Skeletal muscle cell (primary cell): ENCODE results near the gene TDRD12.
A peak's percentile ranks its signal among the peaks of the same experiment; 100 is the strongest.
"Not testable (repeated sequence)": the region's sequence is repeated elsewhere in the genome, so short reads cannot be mapped to it uniquely, and the experiment has no call there.

Experiments
- DNase-seq: peaks from one replicate; pipeline ENCODE4 v3.0.0-alpha.2; 2010; ENCODE audit warnings: low read depth
- H3K4me3 ChIP-seq: 2 replicates; pipeline ENCODE4 v1.5.1; 2011; ENCODE audit warnings: low read depth, mild to moderate bottlenecking, control low read depth, low read length, moderate library complexity

TDRD12 gene

DNA sequence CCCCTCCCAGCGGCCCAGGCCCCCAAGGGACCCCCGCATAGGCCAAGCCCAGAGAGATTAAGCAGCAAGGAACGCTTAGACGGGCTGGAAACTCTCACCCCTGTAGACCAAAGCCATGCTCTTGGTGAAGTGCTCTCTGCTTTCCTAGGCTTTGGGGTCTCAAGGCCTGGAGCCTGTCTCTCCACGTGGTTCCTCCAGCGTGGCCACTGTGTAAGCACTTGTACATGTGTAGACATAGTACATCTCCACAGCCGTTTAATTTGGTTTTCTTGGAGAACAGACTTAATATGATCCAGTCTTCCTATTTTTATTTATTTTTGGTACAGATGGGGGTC, 26.9 kb upstream of the TDRD12 start:
- no peak for DNase-seq

GRCh38 chr19:32693151-32694108, 26.1 kb upstream of the TDRD12 start:
- H3K4me3 ChIP-seq = peak overlapping the region; percentile 68
- not testable (repeated sequence) for DNase-seq

More for the DNA sequence above, 26.9 kb upstream of the TDRD12 start:
- H3K4me3 ChIP-seq = peak overlapping the region; percentile 68

- not testable (repeated sequence) for DNase-seq, H3K4me3 ChIP-seq
Observed at GRCh38 chr19:32694316-32694715, 25.3 kb upstream of the TDRD12 start.

DNA sequence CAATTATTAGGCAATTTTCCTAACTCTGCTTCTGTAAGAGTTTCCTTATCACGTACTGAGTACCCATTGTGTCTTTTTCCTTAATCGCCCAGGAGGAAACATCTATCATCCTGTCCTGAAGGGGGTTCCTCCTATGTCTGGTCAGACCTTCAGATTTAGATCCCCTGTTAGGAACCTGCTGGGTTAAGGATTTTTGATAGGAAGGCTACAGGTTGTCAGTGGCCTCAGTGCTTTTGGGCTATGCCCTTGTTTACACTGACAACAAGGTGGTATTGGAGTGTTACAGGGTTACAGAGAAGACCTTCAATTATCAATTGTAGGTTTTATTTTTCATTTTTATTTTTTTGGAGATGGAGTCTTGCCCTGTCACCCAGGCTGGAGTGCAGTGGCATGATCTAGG, 24.7 kb upstream of the TDRD12 start:
- H3K4me3 ChIP-seq = not testable (repeated sequence)

DNA sequence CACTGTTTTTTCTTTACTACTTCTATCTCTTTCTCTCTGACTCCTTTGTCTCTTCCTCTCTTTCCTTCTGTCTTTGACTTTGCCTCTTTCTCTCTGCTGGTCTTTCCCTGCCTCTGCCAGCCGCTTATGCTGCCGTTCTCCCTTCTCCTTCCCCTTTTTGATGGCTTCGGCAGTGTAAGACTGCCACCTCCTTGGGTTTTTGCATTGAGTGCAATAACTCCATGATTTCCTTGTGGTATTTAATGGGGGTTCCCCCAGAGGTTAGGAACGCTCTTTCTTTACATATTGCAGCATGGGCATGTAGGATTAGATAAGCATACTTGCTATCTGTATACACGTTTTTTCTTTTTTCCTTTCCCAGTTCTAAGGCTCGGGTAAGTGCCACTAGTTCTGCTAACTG, 24.1 kb upstream of the TDRD12 start:
- not testable (repeated sequence) for DNase-seq, H3K4me3 ChIP-seq

More for the DNA sequence above, 24.7 kb upstream of the TDRD12 start:
- not testable (repeated sequence) for DNase-seq

DNA sequence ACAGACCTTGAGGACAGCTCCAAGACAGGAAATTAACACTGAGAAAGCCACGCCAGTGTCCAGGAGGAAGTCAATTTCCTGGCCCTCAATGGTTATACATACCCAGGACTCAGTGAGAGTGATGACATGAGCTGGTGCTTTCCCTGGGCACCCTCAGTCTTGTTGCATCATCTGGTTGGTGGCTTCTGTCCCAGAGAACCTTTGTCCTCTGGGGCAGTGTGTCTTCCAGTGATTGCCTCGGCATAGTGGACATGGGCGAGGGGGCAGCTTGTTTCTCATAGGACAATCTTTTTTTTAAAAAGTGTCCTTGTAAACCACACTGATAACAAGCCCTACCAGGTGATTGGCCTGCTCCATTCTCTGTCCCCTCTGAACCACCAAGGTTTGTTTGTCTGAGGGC, 22.8 kb upstream of the TDRD12 start:
- H3K4me3 ChIP-seq, DNase-seq: not testable (repeated sequence)

- H3K4me3 ChIP-seq, DNase-seq: not testable (repeated sequence)
Observed at GRCh38 chr19:32700129-32700528, 19.4 kb upstream of the TDRD12 start.

DNA sequence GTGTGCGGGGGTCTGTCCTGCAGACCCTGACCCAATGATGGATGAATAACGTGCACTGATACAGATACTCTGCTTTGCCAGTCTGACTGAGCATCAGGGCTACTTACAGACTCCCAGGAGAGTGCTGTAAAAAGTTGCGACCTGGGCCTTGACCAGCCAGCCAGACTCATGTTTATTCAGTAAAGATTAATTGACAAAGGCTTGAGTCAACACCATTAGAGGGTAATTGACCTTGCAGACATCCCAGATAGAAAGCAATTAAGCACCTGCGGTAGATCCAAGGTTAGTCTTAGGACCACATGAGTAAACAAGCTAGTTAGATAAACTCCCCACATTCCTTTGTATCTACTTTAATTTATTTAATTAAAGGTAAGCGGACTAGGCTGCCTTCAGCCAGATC, 17.6 kb upstream of the TDRD12 start:
- no peak for DNase-seq

GRCh38 chr19:32704006-32704405, 15.6 kb upstream of the TDRD12 start:
- H3K4me3 ChIP-seq, DNase-seq: not testable (repeated sequence)

More for the DNA sequence above, 17.6 kb upstream of the TDRD12 start:
- no peak overlapping the region for H3K4me3 ChIP-seq

DNA sequence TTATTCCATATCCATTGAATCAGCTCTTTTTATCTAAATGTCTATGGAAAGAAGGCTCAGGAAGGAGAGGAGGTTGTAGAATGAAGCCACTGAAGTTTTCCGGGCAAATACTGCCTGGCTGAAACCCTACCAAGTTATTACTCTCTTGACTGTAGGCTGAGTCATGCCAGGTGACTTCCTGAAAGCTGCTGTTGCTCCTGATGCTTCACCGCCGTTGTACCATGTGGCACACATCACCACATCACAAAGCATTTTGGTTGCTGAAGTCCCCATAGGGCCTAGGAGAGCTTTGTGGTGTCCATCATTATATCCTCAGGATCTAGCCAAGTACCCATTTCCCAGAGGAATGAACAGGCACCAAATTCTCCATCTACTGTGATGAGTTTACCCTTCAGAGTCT, 11.1 kb upstream of the TDRD12 start:
- H3K4me3 ChIP-seq = no peak overlapping the region
- no peak for DNase-seq

- no peak for DNase-seq
- H3K4me3 ChIP-seq = no peak overlapping the region
Observed at GRCh38 chr19:32709032-32709431, 10.5 kb upstream of the TDRD12 start.

DNA sequence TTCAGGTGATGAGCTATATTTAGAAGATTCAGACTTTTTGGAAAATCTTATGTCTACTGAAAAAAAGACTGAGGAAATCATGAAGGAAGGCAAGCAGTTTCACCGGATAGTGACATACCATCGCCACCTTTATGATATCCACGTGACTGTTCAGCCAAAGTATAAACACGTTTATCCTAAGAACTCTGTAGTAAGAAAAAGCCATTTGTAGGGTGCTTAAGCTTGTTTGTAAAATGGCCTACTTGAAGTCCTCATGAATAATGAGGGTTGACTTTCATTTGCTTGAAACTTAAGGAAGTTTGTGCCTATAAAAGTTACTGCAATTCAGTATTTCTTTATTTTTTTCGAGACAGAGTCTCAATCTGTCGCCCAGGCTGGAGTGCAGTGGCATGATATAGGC, 7.8 kb upstream of the TDRD12 start:
- H3K4me3 ChIP-seq = no peak overlapping the region
- no peak for DNase-seq

- not testable (repeated sequence) for DNase-seq, H3K4me3 ChIP-seq
Observed at GRCh38 chr19:32716203-32716602, 3.4 kb upstream of the TDRD12 start.

GRCh38 chr19:32717496-32717895, 2.1 kb upstream of the TDRD12 start:
- H3K4me3 ChIP-seq = no peak overlapping the region
- no peak for DNase-seq

- no peak for DNase-seq
- no peak overlapping the region for H3K4me3 ChIP-seq
Observed at GRCh38 chr19:32718286-32718685, 1.3 kb upstream of the TDRD12 start.

GRCh38 chr19:32720216-32720935, 809 bp downstream of the TDRD12 start:
- no peak overlapping the region for H3K4me3 ChIP-seq
- DNase-seq = no peak

GRCh38 chr19:32720936-32721250, 1.3 kb downstream of the TDRD12 start:
- DNase-seq = no peak
- no peak overlapping the region for H3K4me3 ChIP-seq

DNA sequence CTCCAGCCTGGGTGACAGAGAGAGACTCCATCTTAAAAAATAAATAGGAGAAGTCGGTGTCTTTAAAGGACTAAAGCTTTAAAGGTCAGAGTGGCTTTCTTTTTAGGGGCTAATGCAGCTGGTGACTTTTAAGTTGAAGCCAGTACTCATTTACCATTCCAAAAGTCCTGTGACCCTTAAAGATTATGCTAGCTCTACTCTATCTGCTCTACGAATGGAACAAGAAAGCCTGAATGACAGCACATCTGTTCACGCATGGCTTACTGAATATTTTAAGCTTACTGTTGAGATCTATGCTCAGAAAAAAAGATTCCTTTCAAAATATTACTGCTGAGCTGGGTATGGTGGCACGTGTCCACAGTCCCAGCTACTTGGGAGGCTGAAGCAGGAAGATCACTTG, 16.4 kb downstream of the TDRD12 start:
- no peak overlapping the region for H3K4me3 ChIP-seq
- DNase-seq = no peak

- no peak for DNase-seq
- H3K4me3 ChIP-seq = no peak overlapping the region
Observed at GRCh38 chr19:32743021-32743420, 23.5 kb downstream of the TDRD12 start.

GRCh38 chr19:32743447-32743846, 23.9 kb downstream of the TDRD12 start:
- H3K4me3 ChIP-seq = no peak overlapping the region
- no peak for DNase-seq
